NB4 (cell line): ENCODE data around the gene ADCY3.

Experiments
- MYC ChIP-seq: IDR thresholded peaks from 2 replicates; pipeline ENCODE4 v1.6.1; 2011; ENCODE audit warnings: low read depth, low read length
- POLR2A ChIP-seq: IDR thresholded peaks from 2 replicates; pipeline ENCODE4 v1.6.1; 2011; ENCODE audit warnings: mild to moderate bottlenecking; ENCODE audit not compliant: insufficient read length; ENCODE audit errors: extremely low read depth
- TF ChIP-seq, protein P1 (sequence below): IDR thresholded peaks from one replicate; pipeline ENCODE4 v1.5.1; 2012; ENCODE audit warnings: low read depth, low read length
- TF ChIP-seq, protein P2 (sequence below): IDR thresholded peaks from 2 replicates; pipeline ENCODE4 v1.6.1; 2011; ENCODE audit warnings: low read depth, low read length

DNA sequence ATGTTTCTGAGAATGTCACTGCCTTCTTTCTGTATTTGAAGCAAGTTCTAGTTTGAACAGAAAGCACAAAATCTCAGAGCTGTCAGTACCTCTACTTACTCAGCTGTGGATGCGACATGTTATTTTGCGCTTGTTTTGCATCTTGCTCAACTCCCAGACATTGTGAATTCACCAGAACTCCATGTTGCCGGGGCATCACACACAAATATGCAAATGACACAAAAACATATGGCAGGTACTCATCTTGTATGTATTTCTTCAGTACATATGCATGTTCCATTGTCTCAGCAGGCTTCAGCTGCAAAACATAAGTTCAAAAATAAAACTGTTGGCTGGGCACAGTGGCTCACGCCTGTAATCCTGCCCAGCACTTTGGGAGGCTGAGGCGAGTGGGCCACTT, 30.8 kb downstream of the ADCY3 start:
- TF ChIP-seq MYC = no peak
- TF ChIP-seq POLR2A = no peak
- TF ChIP-seq, protein P1, sequence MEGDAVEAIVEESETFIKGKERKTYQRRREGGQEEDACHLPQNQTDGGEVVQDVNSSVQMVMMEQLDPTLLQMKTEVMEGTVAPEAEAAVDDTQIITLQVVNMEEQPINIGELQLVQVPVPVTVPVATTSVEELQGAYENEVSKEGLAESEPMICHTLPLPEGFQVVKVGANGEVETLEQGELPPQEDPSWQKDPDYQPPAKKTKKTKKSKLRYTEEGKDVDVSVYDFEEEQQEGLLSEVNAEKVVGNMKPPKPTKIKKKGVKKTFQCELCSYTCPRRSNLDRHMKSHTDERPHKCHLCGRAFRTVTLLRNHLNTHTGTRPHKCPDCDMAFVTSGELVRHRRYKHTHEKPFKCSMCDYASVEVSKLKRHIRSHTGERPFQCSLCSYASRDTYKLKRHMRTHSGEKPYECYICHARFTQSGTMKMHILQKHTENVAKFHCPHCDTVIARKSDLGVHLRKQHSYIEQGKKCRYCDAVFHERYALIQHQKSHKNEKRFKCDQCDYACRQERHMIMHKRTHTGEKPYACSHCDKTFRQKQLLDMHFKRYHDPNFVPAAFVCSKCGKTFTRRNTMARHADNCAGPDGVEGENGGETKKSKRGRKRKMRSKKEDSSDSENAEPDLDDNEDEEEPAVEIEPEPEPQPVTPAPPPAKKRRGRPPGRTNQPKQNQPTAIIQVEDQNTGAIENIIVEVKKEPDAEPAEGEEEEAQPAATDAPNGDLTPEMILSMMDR = no peak
- TF ChIP-seq, protein P2, sequence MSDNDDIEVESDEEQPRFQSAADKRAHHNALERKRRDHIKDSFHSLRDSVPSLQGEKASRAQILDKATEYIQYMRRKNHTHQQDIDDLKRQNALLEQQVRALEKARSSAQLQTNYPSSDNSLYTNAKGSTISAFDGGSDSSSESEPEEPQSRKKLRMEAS = no peak
